Adipocyte (in vitro differentiated cells): ENCODE measurements around the gene PGC.

Experiments used
- DNase-seq: peaks from one replicate; pipeline ENCODE4 v3.0.0-alpha.2; 2015; ENCODE audit warnings: low read depth
- H3K27me3 ChIP-seq: replicated peaks from 2 replicates; pipeline ENCODE4 v1.7.0; 2013; ENCODE audit warnings: mild to moderate bottlenecking, low read length, moderate library complexity; ENCODE audit not compliant: control insufficient read depth, insufficient read depth
- H3K36me3 ChIP-seq: 2 replicates; pipeline ENCODE4 v1.7.0; 2013; ENCODE audit warnings: low read length, mild to moderate bottlenecking, moderate library complexity; ENCODE audit not compliant: control insufficient read depth, insufficient read depth, severe bottlenecking
- H3K4me1 ChIP-seq: 2 replicates; pipeline ENCODE4 v1.7.0; 2013; ENCODE audit warnings: mild to moderate bottlenecking, low read length, moderate library complexity; ENCODE audit not compliant: control insufficient read depth, insufficient read depth
- H3K4me3 ChIP-seq: 2 replicates; pipeline ENCODE4 v1.7.0; 2013; ENCODE audit warnings: mild to moderate bottlenecking, low read length, moderate library complexity
- H3K9ac ChIP-seq: 2 replicates; pipeline ENCODE4 v1.7.0; 2013; ENCODE audit warnings: mild to moderate bottlenecking, low read length, moderate library complexity
- H3K9me3 ChIP-seq: 2 replicates; pipeline ENCODE4 v1.7.0; 2013; ENCODE audit warnings: mild to moderate bottlenecking, low read length, moderate library complexity; ENCODE audit not compliant: control insufficient read depth

The PGC gene

DNA sequence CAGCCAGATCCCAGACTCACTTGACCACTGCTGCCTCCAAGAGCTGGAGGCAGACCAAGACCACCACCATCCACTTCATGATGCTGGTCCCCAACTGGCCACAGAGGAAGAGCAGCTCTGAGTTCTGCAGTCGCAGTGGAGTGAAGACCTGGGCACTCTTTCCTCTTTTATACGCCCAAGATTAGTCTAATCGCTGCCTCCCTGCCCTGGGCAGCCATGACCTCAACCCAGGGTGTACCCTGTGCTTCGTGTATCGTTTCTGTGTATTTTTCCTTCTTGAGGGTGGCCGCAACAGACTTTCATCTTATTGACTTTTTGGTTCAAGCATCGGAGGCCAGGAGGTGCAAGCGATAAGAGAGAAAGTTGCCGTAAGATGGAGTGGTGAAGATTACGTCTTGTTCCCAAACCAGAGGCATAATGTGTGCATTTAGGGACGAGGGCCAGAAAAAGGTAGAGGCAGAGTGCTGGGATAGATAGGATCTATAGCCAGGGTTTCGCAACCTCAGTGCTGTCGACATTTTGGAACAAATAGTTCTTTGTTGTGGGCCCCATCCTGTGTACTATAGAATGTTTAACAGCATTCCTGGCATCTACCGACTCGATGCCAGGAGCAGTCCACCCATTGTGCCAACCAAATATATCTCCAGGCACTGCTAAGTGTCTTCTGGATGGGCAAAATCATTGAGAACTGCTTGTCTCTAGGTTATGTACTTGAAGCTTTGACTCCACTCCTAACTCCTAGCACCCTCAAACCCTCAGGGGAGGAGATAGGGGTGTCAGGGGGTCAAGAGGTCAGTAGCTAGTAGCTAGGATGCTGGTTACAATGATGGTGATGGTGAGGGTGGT lies at the start of gene PGC:
Gene PGC (minus strand): TSS at position 142 of the 846 bp plus-strand sequence. CDS start 63 bp downstream, at position 79.
- no peaks in the 10 kb centered on the region for H3K4me1 ChIP-seq

DNA sequence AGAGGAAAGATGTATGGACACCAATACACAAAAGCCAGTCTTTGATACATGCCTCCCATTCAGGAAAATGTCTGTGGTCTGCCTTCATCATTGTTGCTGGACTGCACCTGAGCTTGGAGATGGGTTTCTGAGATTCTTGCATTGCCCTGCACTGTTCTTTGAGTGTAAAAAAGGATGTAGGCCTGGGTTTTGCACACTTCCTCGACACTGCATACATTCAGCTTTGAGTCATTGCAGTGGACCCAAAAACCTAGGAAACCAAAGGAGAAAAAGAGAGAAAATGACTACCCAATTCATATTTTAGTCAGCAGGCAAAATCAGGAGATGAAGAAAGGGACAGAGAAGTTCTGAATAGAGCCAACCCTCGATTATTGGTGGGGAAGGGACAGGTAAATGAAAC lies 49.3 kb upstream of the PGC start:
- Histone ChIP-seq H3K9ac (no peak overlapping the region), H3K27me3 (no peaks in the 10 kb centered on the region), H3K9me3 (no peaks in the 10 kb centered on the region), H3K4me3 (no peak overlapping the region), H3K4me1 (no peaks in the 10 kb centered on the region), H3K36me3 (peaks cover 49% of the 10 kb centered on the region)
- DNase-seq = no peak

More for the DNA sequence above, at the start of gene PGC:
- peak; percentile 36 for DNase-seq
- no peak within 1 kb of the TSS for H3K4me3 ChIP-seq
- no peaks in the 10 kb centered on the region for H3K36me3 ChIP-seq
- H3K9me3 ChIP-seq = no peaks in the 10 kb centered on the region
- H3K27me3 ChIP-seq = peaks cover 17% of the 10 kb centered on the region
- H3K9ac ChIP-seq = no peak within 1 kb of the TSS

DNA sequence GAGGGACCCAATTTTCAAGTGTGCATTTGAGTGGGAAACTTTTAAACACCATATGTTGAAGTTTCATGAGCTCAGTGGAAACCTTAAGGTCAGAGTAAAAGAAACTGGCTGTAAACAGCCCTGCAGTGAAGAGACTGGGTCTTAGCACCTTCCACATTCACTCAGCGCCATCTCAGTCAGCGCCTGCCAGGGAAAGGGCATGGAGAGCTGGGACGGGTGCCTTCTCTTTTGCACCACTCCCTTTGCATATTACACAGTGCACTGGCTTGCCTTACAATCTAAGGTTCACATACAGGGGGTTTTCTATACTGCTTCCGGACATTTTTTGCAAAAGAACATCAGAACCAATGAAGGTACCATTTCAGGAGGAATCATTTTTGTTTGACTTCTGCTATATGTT lies 44.8 kb upstream of the PGC start:
- Histone ChIP-seq H3K27me3 (no peaks in the 10 kb centered on the region), H3K4me3 (no peak overlapping the region), H3K9me3 (no peaks in the 10 kb centered on the region), H3K36me3 (peaks cover 61% of the 10 kb centered on the region), H3K9ac (no peak overlapping the region), H3K4me1 (peaks cover 12% of the 10 kb centered on the region)
- DNase-seq = no peak

DNA sequence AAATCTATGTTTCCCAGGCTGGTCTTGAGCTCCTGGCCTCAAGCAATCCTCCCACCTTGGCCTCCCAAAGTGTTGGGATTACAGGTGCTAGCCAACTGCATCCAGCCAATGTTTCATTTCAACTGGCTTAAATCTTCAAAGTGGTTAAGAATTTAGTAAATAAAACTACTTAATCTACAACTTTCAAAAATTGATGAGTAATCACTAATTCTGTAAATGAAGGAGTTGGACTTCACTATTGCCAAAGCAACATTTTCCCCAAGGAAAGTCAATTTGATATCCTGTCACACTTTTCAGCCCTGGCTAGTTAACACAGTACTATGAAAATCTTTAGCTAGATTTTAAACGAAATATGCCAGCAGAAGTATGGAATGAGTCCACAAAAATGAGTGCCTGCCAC lies 44.1 kb upstream of the PGC start:
- no peak for DNase-seq
- Histone ChIP-seq H3K4me3 (no peak overlapping the region), H3K4me1 (peaks cover 12% of the 10 kb centered on the region), H3K27me3 (no peaks in the 10 kb centered on the region), H3K36me3 (peaks cover 57% of the 10 kb centered on the region), H3K9ac (no peak overlapping the region), H3K9me3 (no peaks in the 10 kb centered on the region)

DNA sequence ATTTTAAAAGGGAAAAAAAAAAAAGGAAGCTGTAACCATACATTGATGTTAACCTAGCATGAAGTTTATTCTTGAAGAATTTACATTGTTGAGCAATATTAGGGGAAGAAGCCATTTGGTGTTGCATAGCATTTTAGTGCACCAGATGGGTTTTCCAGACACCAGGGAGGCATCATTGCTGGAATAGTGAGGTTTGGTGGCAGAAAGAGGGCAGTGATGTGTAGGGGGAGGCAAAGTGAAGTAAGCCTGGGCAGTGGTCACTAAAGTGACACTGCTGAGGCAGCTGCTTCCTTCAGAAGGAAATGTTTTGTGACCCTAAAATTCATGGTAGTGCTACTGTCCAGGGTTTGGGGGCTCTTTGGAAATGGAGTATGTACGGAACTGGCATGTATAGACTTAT lies 42.8 kb upstream of the PGC start:
- Histone ChIP-seq H3K9me3 (no peaks in the 10 kb centered on the region), H3K27me3 (no peaks in the 10 kb centered on the region), H3K4me1 (peaks cover 19% of the 10 kb centered on the region), H3K4me3 (no peak overlapping the region), H3K9ac (no peak overlapping the region), H3K36me3 (peaks cover 45% of the 10 kb centered on the region)
- DNase-seq = no peak

DNA sequence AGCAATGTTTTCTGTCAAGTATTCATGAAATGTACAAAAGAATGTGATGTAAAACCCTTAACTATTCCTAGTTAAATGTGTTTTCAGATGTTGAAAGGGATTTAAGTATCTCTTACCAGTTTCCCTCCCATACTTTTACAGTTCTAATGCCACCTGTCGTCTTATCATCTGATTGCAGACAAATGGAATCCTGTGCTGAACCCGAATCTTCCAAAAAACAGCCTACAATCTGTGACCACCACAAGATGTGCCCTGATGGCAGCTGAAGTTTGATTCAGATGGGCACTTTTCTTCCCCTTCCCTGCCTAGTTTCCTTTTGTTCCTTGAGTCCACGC lies 42.2 kb upstream of the PGC start:
- peaks cover 38% of the 10 kb centered on the region for H3K36me3 ChIP-seq
- no peaks in the 10 kb centered on the region for H3K9me3 ChIP-seq
- H3K9ac ChIP-seq = peak overlapping the region; percentile 5
- H3K4me3 ChIP-seq = peak overlapping the region; percentile 99
- H3K4me1 ChIP-seq = peaks cover 19% of the 10 kb centered on the region
- no peak for DNase-seq
- H3K27me3 ChIP-seq = no peaks in the 10 kb centered on the region

DNA sequence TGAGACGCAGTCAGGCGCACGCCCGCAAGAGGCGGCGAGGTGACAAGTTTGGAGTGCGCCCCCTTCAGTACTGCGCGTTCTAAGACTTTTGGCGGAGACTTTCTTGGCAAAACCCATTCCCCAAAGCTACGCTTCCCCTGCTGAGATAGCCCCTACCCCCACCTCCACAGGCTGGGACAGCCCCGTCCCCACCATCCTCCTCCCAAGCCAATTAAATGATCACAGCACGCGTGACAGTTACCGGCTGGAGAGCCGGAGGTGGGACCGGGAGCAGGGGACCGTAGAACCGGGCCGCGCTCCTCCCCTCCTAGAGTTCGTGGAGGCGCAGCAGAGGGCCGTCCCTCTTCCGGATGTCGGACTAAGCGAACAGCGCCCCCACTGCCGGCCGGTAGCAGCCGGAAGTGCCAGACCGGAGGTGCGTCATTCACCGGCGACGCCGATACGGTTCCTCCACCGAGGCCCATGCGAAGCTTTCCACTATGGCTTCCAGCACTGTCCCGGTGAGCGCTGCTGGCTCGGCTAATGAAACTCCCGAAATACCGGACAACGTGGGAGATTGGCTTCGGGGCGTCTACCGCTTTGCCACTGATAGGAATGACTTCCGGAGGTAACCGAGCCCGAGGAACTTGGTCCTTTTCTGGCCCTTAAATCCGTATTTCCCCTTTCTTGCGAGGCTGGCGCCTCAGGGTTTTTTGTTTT lies 40.2 kb upstream of the PGC start, which contains the start of gene TOMM6:
Gene TOMM6 (plus strand): TSS at position 476 of the 699 bp plus-strand sequence. CDS start 4 bp downstream, at position 480.
- Histone ChIP-seq H3K36me3 (peaks cover 35% of the 10 kb centered on the region), H3K27me3 (no peaks in the 10 kb centered on the region), H3K9me3 (no peaks in the 10 kb centered on the region), H3K4me1 (peaks cover 19% of the 10 kb centered on the region), H3K9ac (peak within 1 kb of the TSS; percentile 100), H3K4me3 (peak within 1 kb of the TSS; percentile 99)
- peak; percentile 98 for DNase-seq

DNA sequence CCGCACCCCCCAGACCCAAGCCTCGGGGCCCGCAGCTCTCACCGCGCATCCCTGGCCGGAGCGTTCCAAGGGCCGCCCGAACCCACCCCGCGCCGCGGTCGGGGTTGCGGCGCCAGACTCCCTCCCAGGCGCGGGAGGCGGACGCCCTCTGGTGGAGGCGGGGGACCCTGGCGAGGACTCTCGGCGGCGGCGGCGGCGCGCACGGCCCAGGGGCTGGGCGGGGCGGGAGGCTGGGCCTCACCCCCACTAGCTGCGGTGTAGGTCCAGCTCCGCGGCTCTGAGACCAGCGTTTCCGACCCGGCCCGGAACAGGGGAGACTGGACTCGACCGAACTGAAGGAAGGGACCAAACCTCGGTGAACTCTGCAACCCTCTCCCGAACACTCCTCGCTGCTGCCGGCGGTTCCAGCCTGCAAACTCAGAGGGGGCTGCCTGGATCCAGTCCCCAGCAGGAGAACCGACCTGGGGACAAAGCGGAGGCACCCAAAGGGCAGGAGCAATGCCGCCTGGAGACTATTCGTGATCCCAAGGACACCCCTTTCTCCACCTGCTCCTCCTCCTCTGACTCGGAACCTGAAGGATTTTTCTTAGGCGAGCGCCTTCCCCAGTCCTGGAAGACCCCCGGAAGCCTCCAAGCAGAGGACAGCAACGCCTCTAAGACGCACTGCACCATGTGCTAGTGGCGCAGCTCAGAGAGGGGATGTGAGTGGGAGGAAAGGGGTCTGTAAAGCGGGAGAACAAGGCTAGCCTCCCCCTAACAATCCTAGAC lies 39.4 kb upstream of the PGC start:
- Histone ChIP-seq H3K36me3 (peaks cover 28% of the 10 kb centered on the region), H3K9ac (peak overlapping the region; percentile 100), H3K9me3 (no peaks in the 10 kb centered on the region), H3K4me3 (peak overlapping the region; percentile 99), H3K27me3 (no peaks in the 10 kb centered on the region), H3K4me1 (peaks cover 19% of the 10 kb centered on the region)
- DNase-seq = peak; percentile 96

DNA sequence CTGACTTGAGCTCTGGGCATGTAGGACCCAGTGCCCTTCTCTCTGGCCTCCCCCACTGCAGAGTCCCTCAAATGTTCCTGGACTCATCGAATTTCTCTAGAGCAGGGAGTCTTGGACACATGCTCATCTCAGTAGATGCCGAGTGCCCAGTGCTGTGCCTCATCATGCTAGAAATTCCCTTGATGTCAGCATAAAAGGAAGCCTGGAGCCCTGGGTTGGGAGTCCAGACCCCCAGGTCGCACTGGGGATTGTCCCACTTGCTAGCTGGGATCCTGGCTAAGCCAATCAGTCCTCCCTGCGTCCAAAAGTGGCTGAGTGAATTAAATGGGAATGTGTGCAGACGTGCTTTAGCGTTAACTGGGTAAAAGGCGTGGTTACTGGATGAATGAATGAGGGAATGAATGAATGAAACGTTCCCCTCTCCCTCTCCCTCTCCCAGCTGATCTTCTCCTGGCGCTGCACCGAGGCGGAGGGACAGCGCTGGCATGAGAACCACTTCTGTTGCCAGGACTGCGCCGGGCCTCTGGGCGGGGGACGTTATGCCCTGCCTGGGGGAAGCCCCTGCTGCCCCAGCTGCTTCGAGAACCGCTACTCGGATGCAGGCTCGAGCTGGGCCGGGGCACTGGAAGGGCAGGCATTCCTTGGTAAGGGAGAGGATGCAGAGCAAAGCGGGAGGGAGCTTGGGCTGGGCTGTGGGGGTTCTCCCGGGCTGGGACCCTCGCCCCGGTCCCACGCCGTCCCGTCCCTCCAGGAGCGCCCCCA lies 38.7 kb upstream of the PGC start:
- Histone ChIP-seq H3K27me3 (no peaks in the 10 kb centered on the region), H3K9ac (peak overlapping the region; percentile 100), H3K9me3 (no peaks in the 10 kb centered on the region), H3K4me1 (peaks cover 27% of the 10 kb centered on the region), H3K36me3 (peaks cover 20% of the 10 kb centered on the region), H3K4me3 (peak overlapping the region; percentile 99)
- peak; percentile 61 for DNase-seq

DNA sequence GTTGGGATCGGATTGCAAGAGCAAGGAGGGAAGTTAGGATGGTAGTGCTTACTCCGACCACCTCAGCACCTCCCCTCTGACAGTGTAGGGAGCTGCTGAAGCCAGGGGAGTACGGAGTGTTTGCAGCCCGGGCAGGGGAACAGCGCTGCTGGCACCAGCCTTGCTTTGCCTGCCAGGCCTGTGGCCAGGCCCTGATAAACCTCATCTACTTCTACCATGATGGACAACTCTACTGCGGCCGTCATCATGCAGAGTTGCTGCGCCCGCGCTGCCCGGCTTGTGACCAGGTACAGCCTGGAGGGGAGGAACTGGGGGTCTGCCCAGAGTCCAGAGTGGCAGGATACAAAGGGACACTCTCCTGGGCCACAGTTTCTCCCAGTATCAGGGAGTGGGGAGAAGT lies 38.1 kb upstream of the PGC start:
- Histone ChIP-seq H3K4me3 (no peak overlapping the region), H3K4me1 (peaks cover 29% of the 10 kb centered on the region), H3K27me3 (no peaks in the 10 kb centered on the region), H3K36me3 (peaks cover 14% of the 10 kb centered on the region), H3K9ac (no peak overlapping the region), H3K9me3 (no peaks in the 10 kb centered on the region)
- no peak for DNase-seq
